ENCODE measurements around the gene BDKRB1. TPM values are rescaled to one million over a fixed set of nuclear protein-coding genes. Genes with fewer than 3 reads are reported as not detected.

The BDKRB1 gene
- total RNA-seq, 1 donor from 2014 or later, result not detected

GRCh38 chr14:96257900-96258299, 1.9 kb downstream of the BDKRB1 start:
- H3K4me3 Mint-ChIP-seq, result no peak overlapping the region
- H3K4me1 Mint-ChIP-seq, result no peaks in the 10 kb centered on the region
- peaks cover 29% of the 10 kb centered on the region for H3K27me3 Mint-ChIP-seq (ENCODE audit: low read depth)
- DNase-seq (ENCODE audit: low read depth, low spot score), result no peak
- TF ChIP-seq CTCF (conservative IDR thresholded peaks at IDR 0.05), result no peak
- H3K9me3 Mint-ChIP-seq, result peaks cover 4% of the 10 kb centered on the region
- peaks cover 3% of the 10 kb centered on the region for H3K36me3 Mint-ChIP-seq (ENCODE audit: low read depth)
- H3K27ac Mint-ChIP-seq (ENCODE audit: unreplicated experiment), result no peak overlapping the region

- peaks cover 3% of the 10 kb centered on the region for H3K36me3 Mint-ChIP-seq (ENCODE audit: low read depth)
Observed at GRCh38 chr14:96260341-96260821, 4.4 kb downstream of the BDKRB1 start.

GRCh38 chr14:96261053-96261452, 5.0 kb downstream of the BDKRB1 start:
- H3K9me3 Mint-ChIP-seq, result peaks cover 4% of the 10 kb centered on the region
- no peak overlapping the region for H3K27ac Mint-ChIP-seq (ENCODE audit: unreplicated experiment)
- TF ChIP-seq CTCF (conservative IDR thresholded peaks at IDR 0.05), result no peak
- peaks cover 20% of the 10 kb centered on the region for H3K27me3 Mint-ChIP-seq (ENCODE audit: low read depth)
- no peak for DNase-seq (ENCODE audit: low read depth, low spot score)
- H3K4me3 Mint-ChIP-seq, result no peak overlapping the region
- H3K36me3 Mint-ChIP-seq (ENCODE audit: low read depth), result peaks cover 3% of the 10 kb centered on the region
- no peaks in the 10 kb centered on the region for H3K4me1 Mint-ChIP-seq

More at GRCh38 chr14:96260341-96260821, 4.4 kb downstream of the BDKRB1 start:
- Mint-ChIP-seq H3K4me1 (no peaks in the 10 kb centered on the region), H3K27me3 (ENCODE audit: low read depth) (peaks cover 24% of the 10 kb centered on the region), H3K27ac (ENCODE audit: unreplicated experiment) (no peak overlapping the region), H3K9me3 (peaks cover 4% of the 10 kb centered on the region), H3K4me3 (no peak overlapping the region)
- TF ChIP-seq CTCF (conservative IDR thresholded peaks at IDR 0.05), result no peak
- DNase-seq (ENCODE audit: low read depth, low spot score), result no peak

GRCh38 chr14:96261772-96262655, 6.0 kb downstream of the BDKRB1 start:
- Mint-ChIP-seq H3K4me3 (no peak overlapping the region), H3K27ac (ENCODE audit: unreplicated experiment) (no peak overlapping the region), H3K36me3 (ENCODE audit: low read depth) (peaks cover 3% of the 10 kb centered on the region), H3K27me3 (ENCODE audit: low read depth) (peaks cover 14% of the 10 kb centered on the region), H3K9me3 (peaks cover 4% of the 10 kb centered on the region), H3K4me1 (no peaks in the 10 kb centered on the region)
- no peak for DNase-seq (ENCODE audit: low read depth, low spot score)
- TF ChIP-seq CTCF (conservative IDR thresholded peaks at IDR 0.05), result no peak

GRCh38 chr14:96263347-96264199, 7.6 kb downstream of the BDKRB1 start:
- H3K27me3 Mint-ChIP-seq (ENCODE audit: low read depth), result peaks cover 7% of the 10 kb centered on the region
- no peak for TF ChIP-seq CTCF (conservative IDR thresholded peaks at IDR 0.05)
- no peak overlapping the region for H3K4me3 Mint-ChIP-seq
- DNase-seq (ENCODE audit: low read depth, low spot score), result no peak
- peaks cover 4% of the 10 kb centered on the region for H3K9me3 Mint-ChIP-seq
- peaks cover 3% of the 10 kb centered on the region for H3K36me3 Mint-ChIP-seq (ENCODE audit: low read depth)
- no peaks in the 10 kb centered on the region for H3K4me1 Mint-ChIP-seq
- H3K27ac Mint-ChIP-seq (ENCODE audit: unreplicated experiment), result no peak overlapping the region
